ENCODE data around the gene PROC.

The PROC gene

DNA sequence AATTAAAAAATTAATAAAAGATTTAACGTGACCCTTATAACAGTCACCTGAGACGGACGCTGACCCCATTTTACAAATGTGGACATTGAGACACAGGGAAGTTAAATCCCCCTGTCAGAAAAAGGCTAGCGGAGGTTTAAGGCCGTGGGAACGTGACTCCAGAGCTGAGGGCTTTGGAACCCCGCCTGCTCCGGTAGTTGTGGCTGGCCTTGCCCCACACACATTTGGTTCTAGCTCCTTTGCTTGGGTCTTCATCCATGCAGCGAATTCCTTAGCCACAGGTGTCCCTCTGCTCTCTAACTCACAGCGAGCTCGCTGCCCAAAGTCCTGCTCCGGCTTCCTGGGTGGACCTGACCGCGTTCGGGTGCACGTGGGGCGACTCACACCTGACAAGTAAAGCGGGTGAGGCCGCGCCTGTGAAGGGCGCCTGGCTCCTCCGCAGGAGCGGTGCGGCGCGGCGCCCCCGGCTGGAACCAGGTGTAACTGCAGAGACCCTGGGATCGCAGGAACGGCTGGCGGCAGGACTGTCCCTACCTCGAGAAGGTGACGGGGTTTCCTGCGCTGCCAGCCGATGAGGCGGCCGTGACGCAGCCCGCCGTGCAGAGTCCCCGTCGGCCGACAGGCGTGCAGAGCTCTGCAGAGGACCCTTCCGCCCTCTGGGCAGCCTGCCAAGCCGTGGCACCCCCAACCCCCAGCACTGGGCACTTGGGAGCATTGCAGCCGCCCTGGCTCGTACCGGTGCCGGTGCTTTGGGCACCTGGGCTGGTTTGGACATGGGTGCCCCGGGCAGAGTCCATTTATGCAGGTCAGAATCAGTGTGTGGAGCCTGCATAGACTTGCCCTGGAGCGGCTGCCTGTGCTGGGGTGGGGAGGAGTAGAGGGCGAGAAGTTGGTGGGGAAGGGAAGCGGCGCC is 2.4 kb upstream of the PROC start:
- peak; percentile 80 for DNase-seq

DNA sequence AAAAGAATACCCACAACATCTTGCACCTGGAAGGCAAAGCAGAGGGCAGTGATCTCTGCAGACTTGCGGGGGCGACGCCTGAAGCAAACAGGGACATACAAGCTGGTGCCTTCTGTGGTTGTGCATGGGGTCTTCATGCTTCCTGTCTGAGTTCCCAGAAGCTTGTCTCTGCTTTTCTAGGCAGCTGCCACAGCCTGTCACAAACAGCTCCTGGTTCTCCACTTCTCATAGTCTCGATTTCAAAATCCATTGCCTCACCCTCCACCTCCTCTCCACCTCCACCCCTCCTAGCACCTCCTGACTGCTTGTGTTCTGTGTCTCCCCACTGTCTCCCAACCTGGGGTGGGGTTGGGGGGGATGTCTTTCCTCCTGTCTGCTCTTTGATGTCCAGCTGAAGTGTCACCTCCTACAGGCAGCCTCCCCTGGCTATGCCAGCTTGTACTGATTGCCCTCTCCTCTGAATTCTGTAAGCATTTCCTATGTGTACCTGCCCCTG is 1.7 kb upstream of the PROC start:
- no peak for DNase-seq

DNA sequence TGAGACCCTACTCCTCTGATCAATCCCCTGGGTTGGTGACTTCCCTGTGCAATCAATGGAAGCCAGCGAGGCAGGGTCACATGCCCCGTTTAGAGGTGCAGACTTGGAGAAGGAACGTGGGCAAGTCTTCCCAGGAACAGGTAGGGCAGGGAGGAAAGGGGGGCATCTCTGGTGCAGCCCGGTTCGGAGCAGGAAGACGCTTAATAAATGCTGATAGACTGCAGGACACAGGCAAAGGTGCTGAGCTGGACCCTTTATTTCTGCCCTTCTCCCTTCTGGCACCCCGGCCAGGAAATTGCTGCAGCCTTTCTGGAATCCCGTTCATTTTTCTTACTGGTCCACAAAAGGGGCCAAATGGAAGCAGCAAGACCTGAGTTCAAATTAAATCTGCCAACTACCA is 821 bp upstream of the PROC start:
- DNase-seq = no peak

DNA sequence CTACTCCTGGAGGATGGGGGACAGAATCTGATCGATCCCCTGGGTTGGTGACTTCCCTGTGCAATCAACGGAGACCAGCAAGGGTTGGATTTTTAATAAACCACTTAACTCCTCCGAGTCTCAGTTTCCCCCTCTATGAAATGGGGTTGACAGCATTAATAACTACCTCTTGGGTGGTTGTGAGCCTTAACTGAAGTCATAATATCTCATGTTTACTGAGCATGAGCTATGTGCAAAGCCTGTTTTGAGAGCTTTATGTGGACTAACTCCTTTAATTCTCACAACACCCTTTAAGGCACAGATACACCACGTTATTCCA is 844 bp downstream of the PROC start:
- no peak for DNase-seq

DNA sequence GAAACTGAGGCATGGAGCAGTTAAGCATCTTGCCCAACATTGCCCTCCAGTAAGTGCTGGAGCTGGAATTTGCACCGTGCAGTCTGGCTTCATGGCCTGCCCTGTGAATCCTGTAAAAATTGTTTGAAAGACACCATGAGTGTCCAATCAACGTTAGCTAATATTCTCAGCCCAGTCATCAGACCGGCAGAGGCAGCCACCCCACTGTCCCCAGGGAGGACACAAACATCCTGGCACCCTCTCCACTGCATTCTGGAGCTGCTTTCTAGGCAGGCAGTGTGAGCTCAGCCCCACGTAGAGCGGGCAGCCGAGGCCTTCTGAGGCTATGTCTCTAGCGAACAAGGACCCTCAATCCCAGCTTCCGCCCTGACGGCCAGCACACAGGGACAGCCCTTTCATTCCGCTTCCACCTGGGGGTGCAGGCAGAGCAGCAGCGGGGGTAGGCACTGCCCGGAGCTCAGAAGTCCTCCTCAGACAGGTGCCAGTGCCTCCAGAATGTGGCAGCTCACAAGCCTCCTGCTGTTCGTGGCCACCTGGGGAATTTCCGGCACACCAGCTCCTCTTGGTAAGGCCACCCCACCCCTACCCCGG is 1.3 kb downstream of the PROC start:
- DNase-seq = no peak

DNA sequence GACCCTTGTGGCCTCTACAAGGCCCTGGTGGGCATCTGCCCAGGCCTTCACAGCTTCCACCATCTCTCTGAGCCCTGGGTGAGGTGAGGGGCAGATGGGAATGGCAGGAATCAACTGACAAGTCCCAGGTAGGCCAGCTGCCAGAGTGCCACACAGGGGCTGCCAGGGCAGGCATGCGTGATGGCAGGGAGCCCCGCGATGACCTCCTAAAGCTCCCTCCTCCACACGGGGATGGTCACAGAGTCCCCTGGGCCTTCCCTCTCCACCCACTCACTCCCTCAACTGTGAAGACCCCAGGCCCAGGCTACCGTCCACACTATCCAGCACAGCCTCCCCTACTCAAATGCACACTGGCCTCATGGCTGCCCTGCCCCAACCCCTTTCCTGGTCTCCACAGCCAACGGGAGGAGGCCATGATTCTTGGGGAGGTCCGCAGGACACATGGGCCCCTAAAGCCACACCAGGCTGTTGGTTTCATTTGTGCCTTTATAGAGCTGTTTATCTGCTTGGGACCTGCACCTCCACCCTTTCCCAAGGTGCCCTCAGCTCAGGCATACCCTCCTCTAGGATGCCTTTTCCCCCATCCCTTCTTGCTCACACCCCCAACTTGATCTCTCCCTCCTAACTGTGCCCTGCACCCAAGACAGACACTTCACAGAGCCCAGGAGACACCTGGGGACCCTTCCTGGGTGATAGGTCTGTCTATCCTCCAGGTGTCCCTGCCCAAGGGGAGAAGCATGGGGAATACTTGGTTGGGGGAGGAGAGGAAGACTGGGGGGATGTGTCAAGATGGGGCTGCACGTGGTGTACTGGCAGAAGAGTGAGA is 2.0 kb downstream of the PROC start:
- DNase-seq = no peak

DNA sequence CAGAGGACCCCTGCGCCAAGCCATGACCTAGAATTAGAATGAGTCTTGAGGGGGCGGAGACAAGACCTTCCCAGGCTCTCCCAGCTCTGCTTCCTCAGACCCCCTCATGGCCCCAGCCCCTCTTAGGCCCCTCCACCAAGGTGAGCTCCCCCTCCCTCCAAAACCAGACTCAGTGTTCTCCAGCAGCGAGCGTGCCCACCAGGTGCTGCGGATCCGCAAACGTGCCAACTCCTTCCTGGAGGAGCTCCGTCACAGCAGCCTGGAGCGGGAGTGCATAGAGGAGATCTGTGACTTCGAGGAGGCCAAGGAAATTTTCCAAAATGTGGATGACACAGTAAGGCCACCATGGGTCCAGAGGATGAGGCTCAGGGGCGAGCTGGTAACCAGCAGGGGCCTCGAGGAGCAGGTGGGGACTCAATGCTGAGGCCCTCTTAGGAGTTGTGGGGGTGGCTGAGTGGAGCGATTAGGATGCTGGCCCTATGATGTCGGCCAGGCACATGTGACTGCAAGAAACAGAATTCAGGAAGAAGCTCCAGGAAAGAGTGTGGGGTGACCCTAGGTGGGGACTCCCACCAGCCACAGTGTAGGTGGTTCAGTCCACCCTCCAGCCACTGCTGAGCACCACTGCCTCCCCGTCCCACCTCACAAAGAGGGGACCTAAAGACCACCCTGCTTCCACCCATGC is 3.0 kb downstream of the PROC start:
- no peak for DNase-seq

DNA sequence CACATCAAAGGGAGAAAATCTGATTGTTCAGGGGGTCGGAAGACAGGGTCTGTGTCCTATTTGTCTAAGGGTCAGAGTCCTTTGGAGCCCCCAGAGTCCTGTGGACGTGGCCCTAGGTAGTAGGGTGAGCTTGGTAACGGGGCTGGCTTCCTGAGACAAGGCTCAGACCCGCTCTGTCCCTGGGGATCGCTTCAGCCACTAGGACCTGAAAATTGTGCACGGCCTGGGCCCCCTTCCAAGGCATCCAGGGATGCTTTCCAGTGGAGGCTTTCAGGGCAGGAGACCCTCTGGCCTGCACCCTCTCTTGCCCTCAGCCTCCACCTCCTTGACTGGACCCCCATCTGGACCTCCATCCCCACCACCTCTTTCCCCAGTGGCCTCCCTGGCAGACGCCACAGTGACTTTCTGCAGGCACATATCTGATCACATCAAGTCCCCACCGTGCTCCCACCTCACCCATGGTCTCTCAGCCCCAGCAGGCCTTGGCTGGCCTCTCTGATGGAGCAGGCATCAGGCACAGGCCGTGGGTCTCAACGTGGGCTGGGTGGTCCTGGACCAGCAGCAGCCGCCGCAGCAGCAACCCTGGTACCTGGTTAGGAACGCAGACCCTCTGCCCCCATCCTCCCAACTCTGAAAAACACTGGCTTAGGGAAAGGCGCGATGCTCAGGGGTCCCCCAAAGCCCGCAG is 3.8 kb downstream of the PROC start:
- DNase-seq = no peak

DNA sequence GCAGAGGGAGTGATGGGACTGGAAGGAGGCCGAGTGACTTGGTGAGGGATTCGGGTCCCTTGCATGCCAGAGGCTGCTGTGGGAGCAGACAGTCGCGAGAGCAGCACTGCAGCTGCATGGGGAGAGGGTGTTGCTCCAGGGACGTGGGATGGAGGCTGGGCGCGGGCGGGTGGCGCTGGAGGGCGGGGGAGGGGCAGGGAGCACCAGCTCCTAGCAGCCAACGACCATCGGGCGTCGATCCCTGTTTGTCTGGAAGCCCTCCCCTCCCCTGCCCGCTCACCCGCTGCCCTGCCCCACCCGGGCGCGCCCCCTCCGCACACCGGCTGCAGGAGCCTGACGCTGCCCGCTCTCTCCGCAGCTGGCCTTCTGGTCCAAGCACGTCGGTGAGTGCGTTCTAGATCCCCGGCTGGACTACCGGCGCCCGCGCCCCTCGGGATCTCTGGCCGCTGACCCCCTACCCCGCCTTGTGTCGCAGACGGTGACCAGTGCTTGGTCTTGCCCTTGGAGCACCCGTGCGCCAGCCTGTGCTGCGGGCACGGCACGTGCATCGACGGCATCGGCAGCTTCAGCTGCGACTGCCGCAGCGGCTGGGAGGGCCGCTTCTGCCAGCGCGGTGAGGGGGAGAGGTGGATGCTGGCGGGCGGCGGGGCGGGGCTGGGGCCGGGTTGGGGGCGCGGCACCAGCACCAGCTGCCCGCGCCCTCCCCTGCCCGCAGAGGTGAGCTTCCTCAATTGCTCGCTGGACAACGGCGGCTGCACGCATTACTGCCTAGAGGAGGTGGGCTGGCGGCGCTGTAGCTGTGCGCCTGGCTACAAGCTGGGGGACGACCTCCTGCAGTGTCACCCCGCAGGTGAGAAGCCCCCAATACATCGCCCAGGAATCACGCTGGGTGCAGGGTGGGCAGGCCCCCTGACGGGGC is 4.6 kb downstream of the PROC start:
- peak; percentile 65 for DNase-seq

DNA sequence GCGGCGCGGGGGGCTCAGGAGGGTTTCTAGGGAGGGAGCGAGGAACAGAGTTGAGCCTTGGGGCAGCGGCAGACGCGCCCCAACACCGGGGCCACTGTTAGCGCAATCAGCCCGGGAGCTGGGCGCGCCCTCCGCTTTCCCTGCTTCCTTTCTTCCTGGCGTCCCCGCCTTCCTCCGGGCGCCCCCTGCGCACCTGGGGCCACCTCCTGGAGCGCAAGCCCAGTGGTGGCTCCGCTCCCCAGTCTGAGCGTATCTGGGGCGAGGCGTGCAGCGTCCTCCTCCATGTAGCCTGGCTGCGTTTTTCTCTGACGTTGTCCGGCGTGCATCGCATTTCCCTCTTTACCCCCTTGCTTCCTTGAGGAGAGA is 5.2 kb downstream of the PROC start:
- DNase-seq = peak; percentile 50

DNA sequence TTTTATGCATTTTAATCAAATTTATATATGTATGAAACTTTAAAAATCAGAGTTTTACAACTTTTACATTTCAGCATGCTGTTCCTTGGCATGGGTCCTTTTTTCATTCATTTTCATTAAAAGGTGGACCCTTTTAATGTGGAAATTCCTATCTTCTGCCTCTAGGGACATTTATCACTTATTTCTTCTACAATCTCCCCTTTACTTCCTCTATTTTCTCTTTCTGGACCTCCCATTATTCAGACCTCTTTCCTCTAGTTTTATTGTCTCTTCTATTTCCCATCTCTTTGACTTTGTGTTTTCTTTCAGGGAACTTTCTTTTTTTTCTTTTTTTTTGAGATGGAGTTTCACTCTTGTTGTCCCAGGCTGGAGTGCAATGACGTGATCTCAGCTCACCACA is 5.7 kb downstream of the PROC start:
- no peak for DNase-seq

DNA sequence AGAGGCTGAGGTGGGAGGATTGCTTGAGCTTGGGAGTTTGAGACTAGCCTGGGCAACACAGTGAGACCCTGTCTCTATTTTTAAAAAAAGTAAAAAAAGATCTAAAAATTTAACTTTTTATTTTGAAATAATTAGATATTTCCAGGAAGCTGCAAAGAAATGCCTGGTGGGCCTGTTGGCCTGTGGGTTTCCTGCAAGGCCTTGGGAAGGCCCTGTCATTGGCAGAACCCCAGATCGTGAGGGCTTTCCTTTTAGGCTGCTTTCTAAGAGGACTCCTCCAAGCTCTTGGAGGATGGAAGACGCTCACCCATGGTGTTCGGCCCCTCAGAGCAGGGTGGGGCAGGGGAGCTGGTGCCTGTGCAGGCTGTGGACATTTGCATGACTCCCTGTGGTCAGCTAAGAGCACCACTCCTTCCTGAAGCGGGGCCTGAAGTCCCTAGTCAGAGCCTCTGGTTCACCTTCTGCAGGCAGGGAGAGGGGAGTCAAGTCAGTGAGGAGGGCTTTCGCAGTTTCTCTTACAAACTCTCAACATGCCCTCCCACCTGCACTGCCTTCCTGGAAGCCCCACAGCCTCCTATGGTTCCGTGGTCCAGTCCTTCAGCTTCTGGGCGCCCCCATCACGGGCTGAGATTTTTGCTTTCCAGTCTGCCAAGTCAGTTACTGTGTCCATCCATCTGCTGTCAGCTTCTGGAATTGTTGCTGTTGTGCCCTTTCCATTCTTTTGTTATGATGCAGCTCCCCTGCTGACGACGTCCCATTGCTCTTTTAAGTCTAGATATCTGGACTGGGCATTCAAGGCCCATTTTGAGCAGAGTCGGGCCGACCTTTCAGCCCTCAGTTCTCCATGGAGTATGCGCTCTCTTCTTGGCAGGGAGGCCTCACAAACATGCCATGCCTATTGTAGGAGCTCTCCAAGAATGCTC is 6.6 kb downstream of the PROC start:
- DNase-seq = no peak

DNA sequence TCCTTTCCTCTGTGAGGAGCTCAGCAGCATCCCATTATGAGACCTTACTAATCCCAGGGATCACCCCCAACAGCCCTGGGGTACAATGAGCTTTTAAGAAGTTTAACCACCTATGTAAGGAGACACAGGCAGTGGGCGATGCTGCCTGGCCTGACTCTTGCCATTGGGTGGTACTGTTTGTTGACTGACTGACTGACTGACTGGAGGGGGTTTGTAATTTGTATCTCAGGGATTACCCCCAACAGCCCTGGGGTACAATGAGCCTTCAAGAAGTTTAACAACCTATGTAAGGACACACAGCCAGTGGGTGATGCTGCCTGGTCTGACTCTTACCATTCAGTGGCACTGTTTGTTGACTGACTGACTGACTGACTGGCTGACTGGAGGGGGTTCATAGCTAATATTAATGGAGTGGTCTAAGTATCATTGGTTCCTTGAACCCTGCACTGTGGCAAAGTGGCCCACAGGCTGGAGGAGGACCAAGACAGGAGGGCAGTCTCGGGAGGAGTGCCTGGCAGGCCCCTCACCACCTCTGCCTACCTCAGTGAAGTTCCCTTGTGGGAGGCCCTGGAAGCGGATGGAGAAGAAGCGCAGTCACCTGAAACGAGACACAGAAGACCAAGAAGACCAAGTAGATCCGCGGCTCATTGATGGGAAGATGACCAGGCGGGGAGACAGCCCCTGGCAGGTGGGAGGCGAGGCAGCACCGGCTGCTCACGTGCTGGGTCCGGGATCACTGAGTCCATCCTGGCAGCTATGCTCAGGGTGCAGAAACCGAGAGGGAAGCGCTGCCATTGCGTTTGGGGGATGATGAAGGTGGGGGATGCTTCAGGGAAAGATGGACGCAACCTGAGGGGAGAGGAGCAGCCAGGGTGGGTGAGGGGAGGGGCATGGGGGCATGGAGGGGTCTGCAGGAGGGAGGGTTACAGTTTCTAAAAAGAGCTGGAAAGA is 7.6 kb downstream of the PROC start:
- DNase-seq = no peak

DNA sequence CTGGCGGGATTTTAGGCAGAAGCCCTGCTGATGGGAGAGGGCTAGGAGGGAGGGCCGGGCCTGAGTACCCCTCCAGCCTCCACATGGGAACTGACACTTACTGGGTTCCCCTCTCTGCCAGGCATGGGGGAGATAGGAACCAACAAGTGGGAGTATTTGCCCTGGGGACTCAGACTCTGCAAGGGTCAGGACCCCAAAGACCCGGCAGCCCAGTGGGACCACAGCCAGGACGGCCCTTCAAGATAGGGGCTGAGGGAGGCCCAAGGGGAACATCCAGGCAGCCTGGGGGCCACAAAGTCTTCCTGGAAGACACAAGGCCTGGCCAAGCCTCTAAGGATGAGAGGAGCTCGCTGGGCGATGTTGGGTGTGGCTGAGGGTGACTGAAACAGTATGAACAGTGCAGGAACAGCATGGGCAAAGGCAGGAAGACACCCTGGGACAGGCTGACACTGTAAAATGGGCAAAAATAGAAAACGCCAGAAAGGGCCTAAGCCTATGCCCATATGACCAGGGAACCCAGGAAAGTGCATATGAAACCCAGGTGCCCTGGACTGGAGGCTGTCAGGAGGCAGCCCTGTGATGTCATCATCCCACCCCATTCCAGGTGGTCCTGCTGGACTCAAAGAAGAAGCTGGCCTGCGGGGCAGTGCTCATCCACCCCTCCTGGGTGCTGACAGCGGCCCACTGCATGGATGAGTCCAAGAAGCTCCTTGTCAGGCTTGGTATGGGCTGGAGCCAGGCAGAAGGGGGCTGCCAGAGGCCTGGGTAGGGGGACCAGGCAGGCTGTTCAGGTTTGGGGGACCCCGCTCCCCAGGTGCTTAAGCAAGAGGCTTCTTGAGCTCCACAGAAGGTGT is 8.5 kb downstream of the PROC start:
- no peak for DNase-seq

DNA sequence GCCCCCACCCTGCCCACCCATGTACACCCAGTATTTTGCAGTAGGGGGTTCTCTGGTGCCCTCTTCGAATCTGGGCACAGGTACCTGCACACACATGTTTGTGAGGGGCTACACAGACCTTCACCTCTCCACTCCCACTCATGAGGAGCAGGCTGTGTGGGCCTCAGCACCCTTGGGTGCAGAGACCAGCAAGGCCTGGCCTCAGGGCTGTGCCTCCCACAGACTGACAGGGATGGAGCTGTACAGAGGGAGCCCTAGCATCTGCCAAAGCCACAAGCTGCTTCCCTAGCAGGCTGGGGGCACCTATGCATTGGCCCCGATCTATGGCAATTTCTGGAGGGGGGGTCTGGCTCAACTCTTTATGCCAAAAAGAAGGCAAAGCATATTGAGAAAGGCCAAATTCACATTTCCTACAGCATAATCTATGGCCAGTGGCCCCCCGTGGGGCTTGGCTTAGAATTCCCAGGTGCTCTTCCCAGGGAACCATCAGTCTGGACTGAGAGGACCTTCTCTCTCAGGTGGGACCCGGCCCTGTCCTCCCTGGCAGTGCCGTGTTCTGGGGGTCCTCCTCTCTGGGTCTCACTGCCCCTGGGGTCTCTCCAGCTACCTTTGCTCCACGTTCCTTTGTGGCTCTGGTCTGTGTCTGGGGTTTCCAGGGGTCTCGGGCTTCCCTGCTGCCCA is 9.3 kb downstream of the PROC start:
- DNase-seq = no peak

DNA sequence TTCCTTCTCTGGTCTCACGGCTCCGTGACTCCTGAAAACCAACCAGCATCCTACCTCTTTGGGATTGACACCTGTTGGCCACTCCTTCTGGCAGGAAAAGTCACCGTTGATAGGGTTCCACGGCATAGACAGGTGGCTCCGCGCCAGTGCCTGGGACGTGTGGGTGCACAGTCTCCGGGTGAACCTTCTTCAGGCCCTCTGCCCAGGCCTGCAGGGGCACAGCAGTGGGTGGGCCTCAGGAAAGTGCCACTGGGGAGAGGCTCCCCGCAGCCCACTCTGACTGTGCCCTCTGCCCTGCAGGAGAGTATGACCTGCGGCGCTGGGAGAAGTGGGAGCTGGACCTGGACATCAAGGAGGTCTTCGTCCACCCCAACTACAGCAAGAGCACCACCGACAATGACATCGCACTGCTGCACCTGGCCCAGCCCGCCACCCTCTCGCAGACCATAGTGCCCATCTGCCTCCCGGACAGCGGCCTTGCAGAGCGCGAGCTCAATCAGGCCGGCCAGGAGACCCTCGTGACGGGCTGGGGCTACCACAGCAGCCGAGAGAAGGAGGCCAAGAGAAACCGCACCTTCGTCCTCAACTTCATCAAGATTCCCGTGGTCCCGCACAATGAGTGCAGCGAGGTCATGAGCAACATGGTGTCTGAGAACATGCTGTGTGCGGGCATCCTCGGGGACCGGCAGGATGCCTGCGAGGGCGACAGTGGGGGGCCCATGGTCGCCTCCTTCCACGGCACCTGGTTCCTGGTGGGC is 10.0 kb downstream of the PROC start:
- DNase-seq = no peak

DNA sequence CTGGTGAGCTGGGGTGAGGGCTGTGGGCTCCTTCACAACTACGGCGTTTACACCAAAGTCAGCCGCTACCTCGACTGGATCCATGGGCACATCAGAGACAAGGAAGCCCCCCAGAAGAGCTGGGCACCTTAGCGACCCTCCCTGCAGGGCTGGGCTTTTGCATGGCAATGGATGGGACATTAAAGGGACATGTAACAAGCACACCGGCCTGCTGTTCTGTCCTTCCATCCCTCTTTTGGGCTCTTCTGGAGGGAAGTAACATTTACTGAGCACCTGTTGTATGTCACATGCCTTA is 10.5 kb downstream of the PROC start:
- DNase-seq = no peak
